HepG2 (cell line): ENCODE results near the gene ZNF276. TPM values are rescaled to one million over a fixed set of nuclear protein-coding genes. Genes with fewer than 3 reads are reported as not detected.

ENCODE experiments used
- ARID2 ChIP-seq: sonication (generic); formaldehyde crosslinking; IDR thresholded peaks from 2 replicates; pipeline ENCODE4 v1.8.1; 2022; ENCODE audit warnings: mild to moderate bottlenecking, missing genetic modification reagents, borderline replicate concordance
- ATF7 ChIP-seq, 2 experiments: fragments of 450-650 bp in 1 of 2; sonication (generic) in 1 of 2; formaldehyde crosslinking in 1 of 2; IDR thresholded peaks; 2 replicates each; pipeline versions ENCODE4 v1.4.0 to v1.6.1; 2016 to 2020; ENCODE audit warnings: antibody characterized with exemption in 1 of 2, mild to moderate bottlenecking in 1 of 2, missing genetic modification reagents in 1 of 2
- BCL6 ChIP-seq: IDR thresholded peaks from 2 replicates; pipeline ENCODE4 v1.6.1; 2016; ENCODE audit warnings: missing genetic modification reagents, missing compliant biosample characterization
- FOXP1 ChIP-seq, 2 experiments: fragments of 450-650 bp in 1 of 2; IDR thresholded peaks; 2 replicates each; pipeline ENCODE4 v1.6.1; 2017 to 2018; ENCODE audit warnings: antibody characterized with exemption in 1 of 2
- HNRNPLL ChIP-seq: fragments of 200-400 bp; formaldehyde crosslinking; IDR thresholded peaks from 2 replicates; pipeline ENCODE4 v1.6.1; 2017; ENCODE audit warnings: mild to moderate bottlenecking, low read depth, low read length; ENCODE audit not compliant: poor library complexity, severe bottlenecking
- KAT7 ChIP-seq: IDR thresholded peaks from 2 replicates; pipeline ENCODE4 v1.6.1; 2018; ENCODE audit warnings: borderline replicate concordance, missing compliant biosample characterization
- MBD4 ChIP-seq: IDR thresholded peaks from 2 replicates; pipeline ENCODE4 v1.6.1; 2012; ENCODE audit warnings: low read length, inconsistent platforms, borderline replicate concordance
- MIER3 ChIP-seq: IDR thresholded peaks from 2 replicates; pipeline ENCODE4 v1.6.1; 2016; ENCODE audit warnings: missing compliant biosample characterization, borderline replicate concordance
- MTA1 ChIP-seq: sonication (generic); formaldehyde crosslinking; IDR thresholded peaks from 2 replicates; pipeline ENCODE4 v1.4.0; 2020; ENCODE audit warnings: missing genetic modification reagents, mild to moderate bottlenecking, borderline replicate concordance
- NCOA5 ChIP-seq: sonication (generic); formaldehyde crosslinking; IDR thresholded peaks from 2 replicates; pipeline ENCODE4 v1.4.0; 2020; ENCODE audit warnings: missing genetic modification reagents
- NR2F6 ChIP-seq, 2 experiments: IDR thresholded peaks; 2 replicates each; pipeline ENCODE4 v1.6.1; 2016; ENCODE audit warnings: antibody characterized with exemption in 1 of 2, mild to moderate bottlenecking in 1 of 2
- NR3C1 ChIP-seq: sonication (generic); formaldehyde crosslinking; IDR thresholded peaks from 2 replicates; pipeline ENCODE4 v1.4.0; 2020; ENCODE audit warnings: missing genetic modification reagents
- SMARCC2 ChIP-seq: fragments of 450-650 bp; IDR thresholded peaks from 2 replicates; pipeline ENCODE4 v1.6.1; 2017; ENCODE audit warnings: antibody characterized with exemption, mild to moderate bottlenecking
- TIGD3 ChIP-seq: sonication (generic); formaldehyde crosslinking; IDR thresholded peaks from 2 replicates; pipeline ENCODE4 v1.5.1; 2020; ENCODE audit warnings: mild to moderate bottlenecking, missing genetic modification reagents, borderline replicate concordance
- ZFP36L2 ChIP-seq: sonication (generic); formaldehyde crosslinking; IDR thresholded peaks from 2 replicates; pipeline ENCODE4 v1.4.0; 2020; ENCODE audit warnings: missing genetic modification reagents
- ZNF235 ChIP-seq: sonication (generic); formaldehyde crosslinking; IDR thresholded peaks from 2 replicates; pipeline ENCODE4 v1.8.1; 2023; ENCODE audit warnings: mild to moderate bottlenecking, missing genetic modification reagents, borderline replicate concordance
- ZNF256 ChIP-seq: sonication (generic); formaldehyde crosslinking; conservative IDR thresholded peaks from 2 replicates; pipeline ENCODE4 v1.4.0; 2020; ENCODE audit warnings: missing genetic modification reagents
- ZNF354B ChIP-seq: sonication (generic); formaldehyde crosslinking; IDR thresholded peaks from 2 replicates; pipeline ENCODE4 v1.8.0; 2022; ENCODE audit warnings: mild to moderate bottlenecking, missing genetic modification reagents
- ZNF430 ChIP-seq: sonication (generic); formaldehyde crosslinking; IDR thresholded peaks from 2 replicates; pipeline ENCODE4 v1.9.0; 2021; ENCODE audit warnings: mild to moderate bottlenecking, missing genetic modification reagents
- ZNF431 ChIP-seq: sonication (generic); formaldehyde crosslinking; IDR thresholded peaks from 2 replicates; pipeline ENCODE4 v1.9.0; 2022; ENCODE audit warnings: missing genetic modification reagents, low read depth, mild to moderate bottlenecking, borderline replicate concordance
- ZNF432 ChIP-seq: sonication (generic); formaldehyde crosslinking; IDR thresholded peaks from 2 replicates; pipeline ENCODE4 v1.5.0; 2020; ENCODE audit warnings: missing genetic modification reagents, mild to moderate bottlenecking, borderline replicate concordance
- ZNF580 ChIP-seq: IDR thresholded peaks from 2 replicates; pipeline ENCODE4 v1.6.1; 2016; ENCODE audit warnings: low read depth, borderline replicate concordance
- ZNF761 ChIP-seq: sonication (generic); formaldehyde crosslinking; conservative IDR thresholded peaks from 2 replicates; pipeline ENCODE4 v1.4.0; 2020; ENCODE audit warnings: mild to moderate bottlenecking, missing genetic modification reagents
- ZNF788 ChIP-seq: sonication (generic); formaldehyde crosslinking; IDR thresholded peaks from 2 replicates; pipeline ENCODE4 v1.5.0; 2020; ENCODE audit warnings: mild to moderate bottlenecking, missing genetic modification reagents, borderline replicate concordance
- polyA plus RNA-seq, 8 experiments: library from polyadenylated mRNA; depleted of rRNA in 3 of 8; stranded (reverse) in 7 of 8; unstranded in 1 of 8; fragments of >200 nt; fragmentation: Illumina TruSeq in 4 of 8; extraction: Trizol in 4 of 8; gene quantifications; 2 replicates each; pipeline versions ENCODE4 v1.2.1 to v1.2.3, GENCODE V29; 2011 to 2016; ENCODE audit warnings: low read depth in 4 of 8, missing spikeins in 1 of 8, mixed read lengths in 1 of 8; ENCODE audit not compliant: insufficient read depth in 1 of 8
- total RNA-seq, 5 experiments: library from RNA; depleted of rRNA; stranded (reverse); fragments of >200 nt; fragmentation: Illumina TruSeq; extraction: Trizol; gene quantifications; 2 replicates each; pipeline ENCODE4 v1.2.3, GENCODE V29; 2016; ENCODE audit warnings: low read depth in 1 of 5
- TF ChIP-seq, protein P1 (sequence below): sonication (generic); formaldehyde crosslinking; conservative IDR thresholded peaks from 2 replicates; pipeline ENCODE4 v1.4.0; 2020; ENCODE audit warnings: mild to moderate bottlenecking, missing genetic modification reagents, moderate library complexity

ZNF276 gene
- total and polyA plus RNA-seq, 2 of the 13 experiments (the other 11 are each of a cell fraction or from before 2014, with no cell fraction given), result 17.7 to 18.0 TPM

DNA sequence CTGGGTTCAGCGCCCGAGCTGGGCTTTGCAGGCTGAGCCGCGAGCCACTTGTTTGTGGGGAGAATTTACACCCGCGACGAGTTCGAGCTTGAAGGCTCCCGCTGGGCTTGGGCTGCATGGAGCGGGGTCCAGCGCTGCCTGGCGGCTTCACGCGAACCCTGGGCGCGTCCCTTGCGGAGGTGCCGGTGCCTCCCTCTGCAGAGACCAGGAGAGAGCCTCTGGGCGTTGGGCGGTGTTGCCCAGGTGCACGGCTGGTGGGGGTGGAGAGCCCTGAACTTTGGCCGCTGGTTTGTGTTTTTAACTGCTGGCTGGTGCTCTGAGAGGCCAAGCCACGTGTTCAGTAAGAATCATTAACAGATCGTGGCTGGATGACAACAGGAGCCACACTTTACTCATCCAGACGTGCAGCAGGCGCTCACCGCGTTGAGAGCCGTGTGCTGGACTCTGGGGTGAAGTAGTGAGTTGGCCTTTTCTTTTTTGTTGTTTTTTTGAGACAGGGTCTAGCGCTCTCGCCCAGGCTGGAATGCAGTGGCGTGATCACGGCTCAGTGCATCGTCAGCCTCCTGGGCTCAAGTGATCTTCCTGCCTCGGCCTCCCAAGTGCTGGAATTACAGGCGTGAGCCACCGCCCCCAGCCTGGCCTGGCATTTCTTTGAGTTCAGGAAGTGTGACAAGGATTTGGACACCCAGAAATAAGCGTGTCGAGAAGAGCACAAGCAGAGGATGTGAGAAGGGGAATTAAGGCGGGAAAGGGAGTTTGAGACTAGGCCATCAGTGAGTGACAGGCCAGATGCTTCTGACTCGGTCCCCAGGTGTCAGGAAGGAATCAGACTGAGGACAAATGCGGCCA lies 34.0 kb upstream of the ZNF276 start (continued):
- peak; percentile 67; the same call in 1 of the 2 replicates for TF ChIP-seq ZNF235 (CRISPR knock-in tag)
- TF ChIP-seq MTA1 (CRISPR knock-in tag), result peak; percentile 92
- TF ChIP-seq ZNF354B, result peak; percentile 99
- TF ChIP-seq HNRNPLL, result peak; percentile 95
- TF ChIP-seq SMARCC2, result no peak
- TF ChIP-seq NR3C1 (CRISPR knock-in tag), result no peak
- no peak for TF ChIP-seq ZNF432 (CRISPR knock-in tag)
- TF ChIP-seq ZNF430, result peak; percentile 100
- TF ChIP-seq ATF7 (IDR thresholded peaks at IDR 0.05), result no peak
- peak; percentile 75; the same call in 1 of the 2 replicates for TF ChIP-seq ATF7 (CRISPR knock-in tag; IDR thresholded peaks at IDR 0.05)
- TF ChIP-seq KAT7 (CRISPR knock-in tag), result peak; percentile 85
- TF ChIP-seq NCOA5 (CRISPR knock-in tag), result 0 out of 2 replicates have a peak, but pooled peaks have one; percentile 45
- TF ChIP-seq ZFP36L2 (CRISPR knock-in tag), result 0 out of 2 replicates have a peak, but pooled peaks have one; percentile 40
- peak; percentile 91; the same call in 1 of the 2 replicates for TF ChIP-seq TIGD3 (CRISPR knock-in tag)
- TF ChIP-seq, protein P1, sequence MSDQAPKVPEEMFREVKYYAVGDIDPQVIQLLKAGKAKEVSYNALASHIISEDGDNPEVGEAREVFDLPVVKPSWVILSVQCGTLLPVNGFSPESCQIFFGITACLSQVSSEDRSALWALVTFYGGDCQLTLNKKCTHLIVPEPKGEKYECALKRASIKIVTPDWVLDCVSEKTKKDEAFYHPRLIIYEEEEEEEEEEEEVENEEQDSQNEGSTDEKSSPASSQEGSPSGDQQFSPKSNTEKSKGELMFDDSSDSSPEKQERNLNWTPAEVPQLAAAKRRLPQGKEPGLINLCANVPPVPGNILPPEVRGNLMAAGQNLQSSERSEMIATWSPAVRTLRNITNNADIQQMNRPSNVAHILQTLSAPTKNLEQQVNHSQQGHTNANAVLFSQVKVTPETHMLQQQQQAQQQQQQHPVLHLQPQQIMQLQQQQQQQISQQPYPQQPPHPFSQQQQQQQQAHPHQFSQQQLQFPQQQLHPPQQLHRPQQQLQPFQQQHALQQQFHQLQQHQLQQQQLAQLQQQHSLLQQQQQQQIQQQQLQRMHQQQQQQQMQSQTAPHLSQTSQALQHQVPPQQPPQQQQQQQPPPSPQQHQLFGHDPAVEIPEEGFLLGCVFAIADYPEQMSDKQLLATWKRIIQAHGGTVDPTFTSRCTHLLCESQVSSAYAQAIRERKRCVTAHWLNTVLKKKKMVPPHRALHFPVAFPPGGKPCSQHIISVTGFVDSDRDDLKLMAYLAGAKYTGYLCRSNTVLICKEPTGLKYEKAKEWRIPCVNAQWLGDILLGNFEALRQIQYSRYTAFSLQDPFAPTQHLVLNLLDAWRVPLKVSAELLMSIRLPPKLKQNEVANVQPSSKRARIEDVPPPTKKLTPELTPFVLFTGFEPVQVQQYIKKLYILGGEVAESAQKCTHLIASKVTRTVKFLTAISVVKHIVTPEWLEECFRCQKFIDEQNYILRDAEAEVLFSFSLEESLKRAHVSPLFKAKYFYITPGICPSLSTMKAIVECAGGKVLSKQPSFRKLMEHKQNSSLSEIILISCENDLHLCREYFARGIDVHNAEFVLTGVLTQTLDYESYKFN, result peak; percentile 100
- peak; percentile 98; the same call in 1 of the 2 replicates for TF ChIP-seq ZNF431 (CRISPR knock-in tag)
- TF ChIP-seq ZNF788, result peak; percentile 98; the same call in 1 of the 2 replicates
- TF ChIP-seq MBD4, result no peak
- peak; percentile 81 for TF ChIP-seq BCL6
- peak; percentile 98; the same call in 1 of the 2 replicates for TF ChIP-seq ZNF256 (CRISPR knock-in tag)
- peak; percentile 100 for TF ChIP-seq ARID2
- TF ChIP-seq MIER3 (CRISPR knock-in tag), result peak; percentile 97
- peak; percentile 98 for TF ChIP-seq ZNF580 (CRISPR knock-in tag)
- TF ChIP-seq NR2F6 (IDR thresholded peaks at IDR 0.05), result peak; percentile 68
- peak; percentile 92 for TF ChIP-seq NR2F6 (CRISPR knock-in tag; IDR thresholded peaks at IDR 0.05)
- peak; percentile 98 for TF ChIP-seq ZNF761
- TF ChIP-seq FOXP1 (IDR thresholded peaks at IDR 0.05), result peak; percentile 55; the same call in 1 of the 2 replicates
- TF ChIP-seq FOXP1 (CRISPR knock-in tag; IDR thresholded peaks at IDR 0.05), result peak; percentile 81
